ENCODE measurements around the gene BANF2. TPM values are rescaled to one million over a fixed set of nuclear protein-coding genes. Genes with fewer than 3 reads are reported as not detected.

The BANF2 gene
- total RNA-seq, 2 experiments from 2014 or later, result not detected

GRCh38 chr20:17723301-17723691, 23.5 kb downstream of the BANF2 start:
- ChIA-PET CTCF (interaction anchor here (1.7 kb wide), 1 partner anchor 8 kb away, joined by 3 read pairs; no protein-coding TSS in a partner anchor), POLR2A (no interaction called here)

GRCh38 chr20:17725094-17725835, 25.5 kb downstream of the BANF2 start:
- CTCF ChIA-PET, result no interaction called here
- POLR2A ChIA-PET, result no interaction called here

GRCh38 chr20:17726902-17727301, 27.1 kb downstream of the BANF2 start:
- POLR2A ChIA-PET, result no interaction called here
- CTCF ChIA-PET, result no interaction called here

GRCh38 chr20:17727351-17727750, 27.6 kb downstream of the BANF2 start:
- ChIA-PET POLR2A (no interaction called here), CTCF (no interaction called here)

- CTCF ChIA-PET, result no interaction called here
Measured at GRCh38 chr20:17728074-17728473, 28.3 kb downstream of the BANF2 start.

GRCh38 chr20:17730071-17730470, 30.3 kb downstream of the BANF2 start:
- ChIA-PET CTCF (no interaction called here), POLR2A (no interaction called here)

More at GRCh38 chr20:17728074-17728473, 28.3 kb downstream of the BANF2 start:
- POLR2A ChIA-PET, result no interaction called here

- POLR2A ChIA-PET, result no interaction called here
Measured at GRCh38 chr20:17731233-17731632, 31.5 kb downstream of the BANF2 start.

GRCh38 chr20:17732907-17733521, 33.2 kb downstream of the BANF2 start:
- POLR2A ChIA-PET, result no interaction called here
- CTCF ChIA-PET, result no interaction called here

More at GRCh38 chr20:17731233-17731632, 31.5 kb downstream of the BANF2 start:
- CTCF ChIA-PET, result no interaction called here

GRCh38 chr20:17733767-17734304, 34.1 kb downstream of the BANF2 start:
- ChIA-PET POLR2A (no interaction called here), CTCF (no interaction called here)

GRCh38 chr20:17734374-17734773, 34.6 kb downstream of the BANF2 start:
- ChIA-PET CTCF (no interaction called here), POLR2A (no interaction called here)

GRCh38 chr20:17735206-17735804, 35.5 kb downstream of the BANF2 start:
- ChIA-PET CTCF (no interaction called here), POLR2A (no interaction called here)

GRCh38 chr20:17735959-17736621, 36.3 kb downstream of the BANF2 start:
- ChIA-PET CTCF (no interaction called here), POLR2A (no interaction called here)

GRCh38 chr20:17738154-17738553, 38.4 kb downstream of the BANF2 start:
- ChIA-PET CTCF (no interaction called here), POLR2A (no interaction called here)

- POLR2A ChIA-PET, result no interaction called here
Measured at GRCh38 chr20:17741220-17741619, 41.5 kb downstream of the BANF2 start.

GRCh38 chr20:17742731-17743130, 43.0 kb downstream of the BANF2 start:
- POLR2A ChIA-PET, result no interaction called here

More at GRCh38 chr20:17741220-17741619, 41.5 kb downstream of the BANF2 start:
- CTCF ChIA-PET, result no interaction called here

GRCh38 chr20:17743677-17744076, 43.9 kb downstream of the BANF2 start:
- ChIA-PET CTCF (interaction anchor here (2.0 kb wide), 1 partner anchor 61 kb away, joined by 5 read pairs; the partner anchor contains the start of gene RRBP1), POLR2A (no interaction called here)

More at GRCh38 chr20:17742731-17743130, 43.0 kb downstream of the BANF2 start:
- CTCF ChIA-PET, result interaction anchor here (2.0 kb wide), 1 partner anchor 60 kb away, joined by 5 read pairs; the partner anchor contains the start of gene RRBP1

GRCh38 chr20:17747431-17747846, 47.7 kb downstream of the BANF2 start:
- POLR2A ChIA-PET, result no interaction called here
- CTCF ChIA-PET, result no interaction called here

- ChIA-PET POLR2A (no interaction called here), CTCF (no interaction called here)
Measured at GRCh38 chr20:17748279-17748678, 48.5 kb downstream of the BANF2 start.

- ChIA-PET POLR2A (no interaction called here), CTCF (no interaction called here)
Measured at GRCh38 chr20:17749626-17749977, 49.8 kb downstream of the BANF2 start.

- ChIA-PET POLR2A (no interaction called here), CTCF (no interaction called here)
Measured at GRCh38 chr20:17749978-17750721, 50.4 kb downstream of the BANF2 start.
